SK-N-DZ (cell line): ENCODE data around the gene SNED1.
"Not testable (repeated sequence)": the region's sequence is repeated elsewhere in the genome, so short reads cannot be mapped to it uniquely, and the experiment has no call there.

Experiments
- DNase-seq: peaks from one replicate; pipeline ENCODE4 v3.0.0-alpha.2; 2015; ENCODE audit warnings: low spot score

The SNED1 gene

DNA sequence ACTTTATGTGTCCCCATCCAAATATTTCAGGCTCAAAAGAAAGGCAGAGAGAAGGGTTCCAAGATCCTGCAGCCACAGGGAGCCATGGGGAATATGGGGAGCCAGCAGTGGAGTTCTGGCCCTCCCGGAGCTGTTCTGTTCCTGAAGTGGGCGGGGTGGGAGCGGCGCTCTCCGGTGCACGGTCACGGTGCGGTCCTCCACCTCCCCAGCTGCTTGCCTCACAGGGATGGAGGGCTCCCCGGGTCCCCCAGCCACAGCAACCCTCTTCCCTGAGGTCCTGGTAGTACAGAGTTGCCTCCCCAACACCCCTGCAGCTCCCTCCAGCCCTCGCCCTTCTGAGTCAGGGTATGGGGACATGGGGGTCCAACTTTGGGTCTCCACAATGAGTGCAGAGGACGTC is 26.2 kb upstream of the SNED1 start:
- DNase-seq: no peak

DNA sequence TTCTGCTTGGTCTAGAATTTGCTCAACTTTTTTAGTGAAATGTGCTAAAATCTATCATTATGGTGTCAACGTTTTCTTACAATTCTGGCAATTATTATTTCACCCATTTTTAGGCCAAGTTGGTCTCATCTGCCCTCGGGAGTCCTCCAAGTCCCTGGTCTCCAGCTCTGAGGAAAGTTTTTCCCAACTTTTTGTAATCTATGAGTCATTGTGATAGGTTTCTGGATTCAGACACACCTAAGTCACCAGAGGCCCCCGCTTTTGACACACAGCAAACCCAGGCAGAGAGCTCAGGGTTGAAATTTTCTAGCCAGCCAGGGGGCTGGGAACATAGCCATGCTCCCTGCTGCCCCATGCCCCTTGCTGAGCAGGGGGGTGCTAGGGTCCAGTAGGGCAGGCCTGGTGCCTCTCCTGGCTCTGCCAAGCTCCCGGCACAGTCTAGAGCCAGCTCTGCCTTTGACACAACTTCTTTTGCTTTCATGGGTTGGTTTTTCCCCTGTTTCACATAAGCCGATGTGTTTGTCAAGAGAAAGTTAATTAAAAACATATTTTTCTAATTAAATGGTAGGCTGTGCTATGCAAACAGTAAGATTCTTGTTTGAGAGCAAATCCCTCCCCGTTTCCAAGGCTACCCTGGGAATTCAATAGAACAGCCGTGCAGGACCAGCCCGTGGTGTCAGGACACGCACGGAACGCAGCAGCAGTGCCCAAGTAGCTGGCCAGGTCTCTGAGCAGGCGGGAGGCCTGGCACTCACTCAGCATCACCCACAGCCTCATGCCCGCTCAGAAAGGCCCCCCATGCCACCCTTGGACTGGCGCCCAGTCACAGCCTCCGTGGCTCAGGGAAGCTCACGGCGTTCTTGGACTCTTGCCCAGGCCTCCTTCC is 25.5 kb upstream of the SNED1 start:
- no peak for DNase-seq

DNA sequence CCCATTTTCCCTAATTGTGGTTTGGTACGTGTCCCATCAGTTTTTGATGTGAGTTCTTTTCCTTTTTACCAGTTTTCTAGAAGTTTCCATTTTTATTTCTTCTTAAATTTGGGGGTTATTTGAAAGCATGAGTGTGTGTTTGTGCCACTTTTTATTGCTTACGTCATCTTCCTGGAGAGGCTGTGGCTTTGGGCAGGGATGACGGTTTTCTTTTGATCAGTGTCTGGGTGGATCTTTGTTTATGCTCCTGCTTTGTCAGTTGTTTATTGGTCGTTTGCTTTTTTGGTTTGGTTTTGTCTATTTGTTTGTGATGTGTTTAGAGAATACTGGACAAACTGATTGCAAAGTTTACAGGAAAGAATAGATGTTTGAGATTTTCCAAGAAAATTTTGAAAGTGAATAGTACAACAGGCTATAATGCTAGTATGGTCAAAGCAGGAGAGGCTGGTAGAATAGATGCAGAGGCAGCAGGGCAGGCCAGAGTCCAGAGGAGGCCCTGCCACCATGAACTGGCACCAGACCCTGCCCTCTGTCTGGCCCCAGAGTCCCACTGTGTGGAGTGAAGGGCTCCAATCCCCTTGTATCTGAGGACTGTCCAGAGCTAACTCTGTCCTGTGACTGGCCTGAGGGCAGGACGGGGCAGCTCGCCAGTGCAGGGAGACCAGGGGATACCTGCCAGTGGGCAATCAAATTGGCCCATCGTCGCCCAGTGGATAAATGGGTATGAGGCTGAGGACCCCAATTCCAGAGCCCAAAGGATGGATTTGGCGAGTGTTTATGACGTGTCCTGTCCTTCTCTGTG is 23.4 kb upstream of the SNED1 start:
- DNase-seq: no peak

DNA sequence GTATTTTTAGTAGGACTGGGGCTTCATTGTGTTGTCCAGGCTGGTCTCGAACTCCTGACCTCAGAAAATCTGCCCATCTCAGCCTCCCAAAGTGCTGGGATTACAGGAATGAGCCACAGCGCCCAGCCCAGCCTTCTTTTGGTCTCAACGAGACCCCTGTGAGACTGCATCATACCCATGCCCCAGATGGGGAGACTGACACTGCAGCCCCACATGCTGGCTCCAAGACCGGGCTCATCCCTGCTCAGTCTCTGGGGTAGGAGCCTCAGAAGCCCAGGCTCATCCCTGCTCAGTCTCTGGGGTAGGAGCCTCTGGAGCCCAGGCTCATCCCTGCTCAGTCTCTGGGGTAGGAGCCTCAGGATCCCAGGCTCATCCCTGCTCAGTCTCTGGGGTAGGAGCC is 22.5 kb upstream of the SNED1 start:
- DNase-seq: not testable (repeated sequence)

DNA sequence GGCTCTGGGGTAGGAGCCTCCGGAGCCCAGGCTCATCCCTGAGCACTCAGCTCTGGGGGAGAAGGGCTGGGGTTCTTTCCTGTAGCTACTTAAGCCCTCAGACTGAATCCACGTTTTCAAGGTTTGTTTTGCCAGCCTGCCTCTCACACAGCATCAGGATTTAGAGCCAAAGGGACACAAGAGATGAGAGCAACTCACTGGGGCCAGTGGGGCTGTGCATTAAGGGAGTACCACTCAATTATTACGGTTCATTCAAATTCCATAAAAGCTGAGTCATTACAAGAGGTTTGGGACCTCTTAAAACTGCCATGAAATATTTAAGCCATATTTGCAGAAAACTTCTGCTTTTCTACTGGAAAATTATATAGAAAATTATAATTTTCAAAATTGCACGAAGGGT is 17.1 kb upstream of the SNED1 start:
- DNase-seq: no peak

DNA sequence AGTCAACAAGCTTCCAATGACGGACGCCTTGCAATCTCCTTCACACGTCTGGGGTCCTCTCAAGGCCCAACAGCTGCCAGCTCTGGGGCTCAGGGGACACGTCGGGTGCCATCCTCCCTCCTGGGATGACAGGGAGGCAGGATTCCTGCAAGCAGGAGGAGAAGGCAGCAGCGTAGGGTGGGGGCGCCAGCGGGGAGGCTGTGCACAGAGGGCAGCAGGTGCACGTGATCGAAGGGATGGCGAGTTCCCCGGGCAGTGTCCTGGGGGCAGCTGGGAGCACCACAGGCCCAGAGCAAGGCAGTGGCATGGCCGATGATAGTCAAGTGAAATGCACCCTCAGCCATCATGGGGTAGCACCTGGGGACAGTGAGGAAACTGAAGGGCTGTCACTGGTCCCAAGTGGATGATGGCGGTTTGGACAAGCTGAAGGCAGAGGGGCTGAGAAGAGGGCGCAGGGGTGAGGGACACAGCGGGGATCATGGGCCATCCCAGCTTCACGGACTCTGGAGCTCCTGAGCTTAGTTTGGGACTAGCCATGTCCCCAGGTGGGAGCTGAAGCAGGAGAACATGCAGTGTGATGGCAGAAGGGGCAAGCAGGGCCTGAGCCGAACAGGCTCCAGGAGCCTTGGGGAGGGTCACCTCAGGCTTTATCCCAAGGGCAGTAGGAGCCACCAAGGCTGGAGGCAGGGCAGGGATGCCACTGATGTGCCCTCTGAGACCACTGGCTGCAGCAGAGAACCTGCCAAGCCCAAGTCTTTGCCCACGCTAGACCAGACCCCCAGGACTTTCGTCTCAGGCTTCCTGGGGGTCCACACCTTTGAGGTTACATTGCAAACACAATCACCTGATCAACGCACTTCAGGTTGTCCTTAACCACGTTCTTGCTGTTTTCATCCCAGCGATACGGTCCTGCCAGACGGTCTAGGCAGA is 16.3 kb upstream of the SNED1 start:
- DNase-seq: no peak

DNA sequence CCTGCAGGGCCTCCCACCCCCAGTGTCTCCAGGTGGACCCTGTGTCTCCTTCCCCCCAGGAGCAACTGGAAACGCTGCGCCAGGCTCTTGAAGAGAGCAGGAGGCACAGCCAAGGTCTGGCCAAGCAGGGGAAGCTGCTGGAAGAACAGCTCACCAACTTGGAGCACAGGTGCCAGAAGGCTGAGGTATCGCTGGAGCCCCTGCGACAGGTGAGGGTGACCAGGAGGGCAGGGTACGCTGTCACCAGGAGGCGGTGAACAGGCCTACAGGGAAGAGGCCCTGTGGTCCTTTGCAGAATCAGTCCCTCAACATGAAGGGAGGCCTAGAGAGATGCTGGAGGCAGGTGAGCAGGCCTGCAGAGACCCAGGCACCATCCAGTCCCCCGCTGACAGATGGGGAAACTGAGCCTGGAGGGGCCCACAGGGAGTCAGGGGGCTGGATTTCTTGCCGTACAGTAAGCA is 15.6 kb upstream of the SNED1 start:
- no peak for DNase-seq

DNA sequence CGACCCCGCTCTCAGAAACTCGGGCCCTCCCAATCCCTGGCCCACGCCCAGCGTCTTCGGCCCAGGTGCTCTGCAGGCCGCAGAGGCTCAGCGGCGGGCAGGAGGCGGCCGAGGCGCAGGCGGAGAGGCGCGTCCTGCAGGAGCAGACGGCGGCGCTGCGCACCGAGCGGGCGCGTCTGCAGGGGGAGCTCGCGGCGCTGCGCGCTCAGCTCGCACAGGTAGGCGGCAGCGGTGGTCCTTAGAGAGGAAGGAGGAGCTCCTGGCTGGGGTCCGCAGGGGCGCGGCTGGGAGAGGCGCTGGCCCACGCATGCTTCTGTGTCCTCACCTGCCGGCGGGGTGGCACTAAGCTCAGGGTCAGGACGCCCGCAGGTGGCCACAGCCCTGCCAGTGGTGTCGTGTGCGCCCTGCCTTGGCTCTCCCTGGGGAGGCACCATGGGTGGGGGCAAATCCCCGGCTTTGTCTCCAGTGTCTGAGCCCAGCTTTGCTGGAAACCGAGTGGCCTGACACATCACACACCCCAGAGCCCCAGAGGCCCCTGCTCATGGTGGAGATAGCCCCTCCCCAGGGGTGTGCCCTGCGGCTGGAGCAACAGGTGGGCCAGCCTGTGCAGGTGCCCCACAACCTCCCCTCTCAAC is 14.9 kb upstream of the SNED1 start:
- no peak for DNase-seq

DNA sequence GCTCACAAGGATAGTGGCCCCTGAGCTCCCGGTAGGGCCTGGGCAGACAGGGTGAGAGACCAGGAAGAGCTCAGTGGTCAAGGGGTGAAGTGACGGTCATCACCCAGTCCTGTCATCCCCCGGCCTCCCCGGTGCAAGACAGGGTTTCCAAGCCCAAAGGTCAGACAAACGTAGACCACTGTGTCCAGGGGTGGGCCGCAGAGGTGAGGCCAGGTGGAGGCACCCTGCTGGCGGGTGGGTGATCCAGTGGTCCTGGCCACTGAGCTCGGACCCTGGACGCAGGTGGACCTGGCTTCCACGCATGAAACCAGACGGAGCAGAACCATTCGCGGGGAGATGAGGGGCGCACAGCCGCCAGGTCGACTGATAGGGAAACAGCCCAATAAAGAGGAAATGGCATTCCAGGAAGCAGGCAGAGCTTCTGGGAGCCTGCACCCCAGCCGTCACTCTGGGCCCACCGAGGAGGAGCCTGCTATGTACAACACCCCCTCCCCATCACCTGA is 14.4 kb upstream of the SNED1 start:
- DNase-seq: no peak

DNA sequence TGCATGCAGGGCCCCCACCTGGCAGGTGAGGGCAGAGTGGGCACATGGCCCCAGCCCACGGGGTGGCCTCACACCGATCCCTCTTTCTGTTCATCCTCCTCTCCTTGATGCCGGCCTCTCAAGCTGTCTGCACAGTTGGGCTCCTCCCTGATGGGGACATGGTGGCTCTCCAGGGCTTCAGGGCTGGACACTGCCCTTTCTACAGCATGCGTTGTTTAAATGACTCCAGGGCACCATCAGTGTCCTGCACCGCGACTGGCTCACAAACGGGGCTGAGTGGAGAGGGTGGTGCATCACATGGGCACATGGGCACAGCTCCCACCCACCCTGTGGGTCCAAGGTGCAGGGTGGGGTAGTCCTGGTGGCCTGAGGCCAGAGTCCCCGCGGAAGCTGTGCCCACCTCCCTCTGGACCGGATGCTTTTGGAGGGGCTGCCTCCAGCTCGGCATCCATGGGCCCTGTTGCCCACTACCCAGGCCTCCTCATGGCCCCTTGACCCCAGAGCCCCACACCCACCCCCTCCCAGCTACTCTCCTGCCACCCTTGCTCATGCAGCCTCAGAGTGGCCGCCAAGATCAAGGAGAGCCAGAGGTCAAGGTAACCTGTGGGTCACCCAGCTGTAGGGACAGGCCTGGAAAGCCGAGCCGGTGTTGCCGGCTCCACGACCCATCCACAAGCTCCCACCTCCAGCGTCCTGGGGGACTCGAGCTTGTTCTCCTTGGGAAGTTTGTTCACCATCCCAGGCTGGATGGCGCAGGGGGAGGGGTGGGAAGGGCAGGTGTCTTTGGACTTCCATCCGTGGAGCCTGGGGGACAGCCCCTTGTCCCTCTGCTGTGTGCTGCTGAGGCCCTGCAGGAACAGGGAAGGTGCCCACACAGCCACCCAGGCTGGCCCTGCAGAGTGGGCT is 12.3 kb upstream of the SNED1 start:
- no peak for DNase-seq

DNA sequence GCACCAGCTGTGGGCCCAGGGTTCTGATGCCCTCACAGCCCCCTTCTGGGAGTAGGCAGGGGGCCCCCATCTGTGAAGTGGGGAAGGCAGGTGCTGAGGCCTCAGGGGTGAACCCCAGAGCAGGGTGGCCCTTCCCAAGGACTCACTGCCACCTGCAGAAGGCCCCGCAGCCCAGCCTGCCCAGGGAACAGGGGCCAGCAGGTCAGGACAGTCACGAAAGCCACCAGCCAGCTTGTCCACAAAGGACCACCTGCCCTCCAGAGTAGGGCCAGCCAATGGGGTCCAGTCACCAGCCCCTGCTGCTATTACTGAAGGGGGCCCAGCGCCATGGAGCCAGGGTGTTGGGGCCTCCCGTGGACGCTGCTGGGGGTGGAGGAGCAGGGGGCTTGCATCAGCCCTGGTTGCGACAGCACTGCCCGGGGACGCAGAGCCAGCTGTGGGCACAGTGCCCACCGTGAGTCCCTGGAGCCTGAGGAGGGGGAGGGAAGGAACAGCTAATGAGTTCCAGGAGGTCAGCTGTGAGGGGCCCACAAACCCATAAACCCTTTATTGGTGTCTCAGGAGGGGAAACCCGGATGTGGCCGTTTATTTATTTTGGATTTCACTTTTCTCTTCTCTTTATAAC is 11.5 kb upstream of the SNED1 start:
- DNase-seq: no peak

DNA sequence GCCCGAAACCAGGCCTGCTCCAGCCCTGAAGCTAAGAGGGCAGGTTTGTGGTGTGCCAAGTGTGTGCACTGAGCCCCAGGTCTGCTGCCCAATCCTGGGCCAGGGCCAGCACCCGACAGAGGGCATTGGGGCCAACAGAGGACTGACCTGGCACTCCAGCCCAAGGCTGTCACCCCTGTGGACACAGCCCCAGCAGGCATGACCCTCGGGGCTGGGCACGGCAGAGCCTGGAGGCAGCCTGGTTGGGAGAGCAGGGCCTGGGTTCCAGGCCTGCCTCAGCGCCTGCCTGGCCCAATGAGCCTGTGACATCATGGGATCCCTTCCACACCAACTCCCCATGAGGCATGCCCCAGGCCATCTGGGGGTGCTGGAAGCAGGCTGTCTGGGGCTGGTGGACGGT is 10.8 kb upstream of the SNED1 start:
- DNase-seq: no peak

DNA sequence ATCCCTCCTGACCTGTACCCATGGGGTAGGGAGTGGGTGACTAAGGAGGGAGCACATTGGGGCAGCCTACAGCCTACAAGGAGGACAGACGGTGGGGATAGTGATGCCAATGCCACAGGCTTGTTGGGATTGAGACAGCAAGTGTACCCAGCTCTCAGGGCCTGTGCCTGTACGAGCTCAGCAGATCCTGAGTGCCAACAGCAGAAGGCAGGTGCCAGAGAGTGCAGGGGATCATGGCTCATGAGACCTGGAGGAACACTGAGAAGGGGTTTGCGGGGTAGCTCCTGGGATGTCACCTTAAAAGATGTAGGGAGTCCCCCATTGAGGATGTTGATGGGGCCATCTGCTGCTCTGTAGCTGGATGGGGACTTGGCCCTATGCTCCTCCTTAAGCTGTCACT is 10.3 kb upstream of the SNED1 start:
- no peak for DNase-seq

DNA sequence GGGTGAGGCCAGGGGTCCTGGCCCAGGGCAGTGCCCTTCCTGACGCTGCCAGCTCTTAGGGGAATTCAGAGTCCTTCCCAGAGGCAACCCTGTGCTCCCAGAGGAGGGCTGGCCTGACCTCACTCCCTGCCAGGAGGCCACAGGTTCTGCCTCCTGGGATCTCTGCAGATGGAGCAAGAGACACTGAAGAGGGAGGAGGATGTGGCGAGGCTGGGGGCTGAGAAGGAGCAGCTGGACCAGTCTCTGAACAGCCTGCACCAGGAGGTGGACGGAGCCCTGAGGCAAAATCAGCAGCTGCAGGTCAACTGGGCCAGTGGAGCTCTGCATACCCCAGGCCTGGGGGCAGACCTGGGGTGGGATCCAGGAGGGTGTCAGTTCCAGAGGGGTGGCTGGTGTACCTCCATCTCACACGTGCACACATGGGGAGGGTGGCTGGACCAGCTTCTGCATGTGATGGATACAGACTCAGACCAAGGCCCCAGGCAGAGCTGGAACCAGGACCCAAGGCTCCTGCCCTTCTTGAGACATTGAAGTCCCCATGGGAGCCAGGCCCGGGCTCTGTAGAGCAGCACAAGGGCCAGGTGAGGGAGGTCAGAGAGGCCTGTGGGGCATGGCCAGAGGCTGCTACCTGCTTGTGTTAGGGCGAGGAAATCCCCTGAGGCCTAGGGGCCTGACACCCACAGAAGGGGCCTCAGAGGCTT is 9.7 kb upstream of the SNED1 start:
- DNase-seq: no peak

DNA sequence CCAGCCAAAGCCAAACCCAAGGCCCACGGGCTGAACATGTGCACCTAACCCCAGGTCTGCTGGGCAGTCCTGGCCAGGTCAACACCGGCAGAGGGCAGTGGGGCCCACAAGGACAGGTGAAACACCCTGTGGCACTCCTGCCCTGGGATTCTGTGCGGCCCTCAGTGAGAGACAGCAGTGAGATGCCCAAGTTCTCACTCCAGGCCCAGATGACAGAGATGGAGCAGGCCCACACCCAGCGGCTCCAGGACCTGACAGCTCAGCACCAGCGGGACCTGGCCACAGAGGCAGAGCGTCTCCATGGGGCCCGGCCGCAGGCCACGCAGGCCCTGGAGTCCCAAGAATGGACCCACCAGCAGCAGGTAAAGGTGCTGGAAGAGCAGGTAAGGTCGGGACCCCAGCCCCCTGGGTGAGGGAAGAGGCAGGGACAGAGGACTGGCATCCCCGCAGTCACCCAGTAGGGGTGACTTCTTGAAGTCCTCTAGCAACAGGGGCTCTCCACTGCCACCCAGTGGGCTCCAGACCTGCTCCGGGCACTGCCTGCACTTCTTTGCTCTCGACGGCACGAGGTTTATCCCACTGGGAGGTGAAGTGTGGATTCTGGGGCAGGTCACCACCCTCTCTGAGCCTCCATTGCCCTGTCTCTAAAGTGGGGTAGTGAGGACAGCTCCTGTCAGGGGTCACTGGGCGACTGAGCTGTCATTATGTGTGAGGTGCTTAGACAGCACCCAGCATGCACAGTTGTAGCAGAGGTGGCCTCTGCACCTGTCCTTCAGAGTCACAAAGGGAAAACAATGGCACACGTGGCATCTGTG is 8.8 kb upstream of the SNED1 start:
- peak; percentile 41 for DNase-seq

DNA sequence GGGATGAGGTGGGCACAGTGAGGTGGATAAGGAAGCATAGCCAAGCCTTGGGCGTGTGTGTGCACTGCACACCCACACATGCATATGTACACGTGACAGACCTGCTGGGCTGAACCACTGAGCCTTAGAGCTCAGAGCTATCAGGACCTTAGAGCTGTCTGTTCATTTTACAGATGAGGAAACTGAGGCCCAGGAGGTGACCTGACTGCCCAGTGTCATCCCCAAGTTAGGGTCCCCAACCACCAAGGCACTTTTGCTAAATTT is 8.2 kb upstream of the SNED1 start:
- DNase-seq: no peak

DNA sequence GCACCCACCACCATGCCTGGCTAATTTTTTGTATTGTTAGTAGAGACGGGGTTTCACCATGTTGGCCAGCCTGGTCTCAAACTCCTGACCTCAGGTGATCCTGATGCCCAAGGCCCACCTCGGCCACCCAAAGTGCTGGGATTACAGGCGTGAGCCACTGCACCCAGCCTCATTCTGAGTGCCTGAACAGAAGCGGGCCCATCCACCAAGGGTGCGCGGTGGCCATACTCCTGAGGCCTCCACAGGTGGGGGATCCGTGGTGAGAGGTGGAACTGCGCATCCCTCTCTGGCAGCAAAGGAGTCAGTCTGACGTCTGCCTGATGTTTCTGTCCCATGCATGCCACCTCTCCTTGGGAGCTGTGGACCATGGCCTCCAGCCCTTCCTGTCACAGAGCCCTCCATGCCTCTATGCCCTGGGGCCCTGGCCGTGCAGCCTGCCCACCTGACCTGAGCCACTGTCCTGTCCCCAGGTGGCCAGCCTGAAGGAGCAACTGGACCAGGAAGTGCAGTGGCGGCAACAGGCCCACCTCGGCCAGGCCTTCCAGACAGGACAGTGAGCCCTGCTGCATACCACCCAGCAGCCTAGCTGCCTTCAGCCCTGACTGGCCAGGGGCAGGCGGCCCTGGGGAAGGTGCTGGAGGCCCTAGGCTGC is 7.6 kb upstream of the SNED1 start:
- no peak for DNase-seq
